ENCODE measurements around the gene VCY. TPM values are rescaled to one million over a fixed set of nuclear protein-coding genes. Genes with fewer than 3 reads are reported as not detected.
"Not testable (repeated sequence)": the region's sequence is repeated elsewhere in the genome, so short reads cannot be mapped to it uniquely, and the experiment has no call there.

Gene VCY
- not detected in 2 replicates for total RNA-seq (2012; rRNA removed)
- polyA plus RNA-seq (2012; rRNA removed), result not detected in 2 replicates
- polyA plus RNA-seq (2012; cell fraction: cytosol; rRNA removed), result not detected in 2 replicates
- not detected in 2 replicates for polyA plus RNA-seq (2012; cell fraction: nucleus; rRNA removed; ENCODE audit: low replicate concordance)
- Bru-seq, nascent RNA, result not detected
- BruChase-seq, experiment 1, labeled RNA remaining after a 6-hour chase, result not detected
- BruChase-seq, experiment 2, labeled RNA remaining after a 2-hour chase, result not detected
- long read RNA-seq, result 0 reads

GRCh38 chrY:13986373-13986772 is at the start of gene VCY:
TSS of gene VCY (minus strand) at chrY:13986473. CDS start at chrY:13986440, 33 bp downstream.
- DNase-seq; H3K9me3 ChIP-seq (ENCODE audit: control insufficient read depth, insufficient read depth, low read length); H3K27ac ChIP-seq (ENCODE audit: insufficient read depth, low read length); H2AK5ac ChIP-seq (ENCODE audit: low read depth, low read length); H3K4me2 ChIP-seq (ENCODE audit: low read depth, low read length); H2AK9ac ChIP-seq (replicated peaks; ENCODE audit: low read depth, low read length, poor library complexity); H3K36me3 ChIP-seq (ENCODE audit: control insufficient read depth, insufficient read depth, low read length); H2BK20ac ChIP-seq (ENCODE audit: low read depth, low read length); H3K18ac ChIP-seq (ENCODE audit: low read depth, low read length); H2BK120ac ChIP-seq (ENCODE audit: low read depth, low read length); H3K79me1 ChIP-seq (ENCODE audit: low read depth in 1 of 2, low read length in 2 of 2); H2BK5ac ChIP-seq (ENCODE audit: low read depth, low read length, poor library complexity, severe bottlenecking); H2AFZ ChIP-seq (replicated peaks; ENCODE audit: low read length, poor library complexity); H3K23ac ChIP-seq (ENCODE audit: low read depth, low read length); H3K4me3 ChIP-seq (ENCODE audit: insufficient read depth, low read depth, low read length); CTCF ChIA-PET; H3K9me1 ChIP-seq (ENCODE audit: insufficient read depth, low read length); H3K4me1 ChIP-seq (ENCODE audit: control insufficient read depth, insufficient read depth, low read length); H3K4ac ChIP-seq (ENCODE audit: low read depth, low read length); H4K8ac ChIP-seq (ENCODE audit: low read depth in 2 of 2, low read length in 2 of 2); BruUV-seq (replicated peaks); H3K9ac ChIP-seq (ENCODE audit: low read depth, low read length); H3K27me3 ChIP-seq (ENCODE audit: control insufficient read depth, insufficient read depth, low read length); intact Hi-C loops (cut with micrococcal nuclease); H4K20me1 ChIP-seq (ENCODE audit: insufficient read depth, low read length); H4K5ac ChIP-seq (ENCODE audit: low read depth, low read length); H3K56ac ChIP-seq (ENCODE audit: extremely low read depth, insufficient read depth, low read length); ATAC-seq (ENCODE audit: low read depth); H4K91ac ChIP-seq (ENCODE audit: insufficient read depth, low read depth, low read length); H3K14ac ChIP-seq (replicated peaks; ENCODE audit: low read depth, low read length); H2BK15ac ChIP-seq (ENCODE audit: low read depth, low read length); in situ Hi-C loops (cut with MboI; ENCODE audit: low sequenced_read_pairs); dilution Hi-C loops (cut with HindIII; ENCODE audit: low sequenced_read_pairs, unreplicated experiment); POLR2A ChIA-PET (ENCODE audit: unreplicated experiment): not testable (repeated sequence)
- WGBS, 2 experiments (ENCODE audit: extremely low coverage in 2 of 2, insufficient read length in 1 of 2), result no CpG with 5 or more reads among the region's 19 CpGs

DNA sequence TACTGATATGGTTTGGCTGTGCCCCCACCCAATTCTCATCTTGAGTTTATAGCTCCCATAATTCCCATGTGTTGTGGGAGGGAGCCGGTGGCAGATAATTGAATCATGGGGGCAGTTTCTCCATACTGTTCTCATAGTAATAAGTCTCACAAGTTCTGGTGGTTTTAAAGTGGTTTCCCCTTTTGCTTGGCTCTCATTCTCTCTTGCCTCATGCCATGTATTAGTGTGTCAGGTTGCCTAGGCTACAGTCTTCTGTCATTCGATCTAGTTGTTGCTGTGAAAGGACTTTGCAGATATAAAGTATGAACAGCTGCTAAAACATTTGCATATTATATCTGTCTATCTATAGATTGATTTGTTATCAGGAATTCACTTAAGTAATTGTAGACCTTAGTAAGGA is 44.1 kb upstream of the VCY start:
- H3K9ac ChIP-seq (ENCODE audit: low read depth, low read length); CTCF ChIA-PET; H3K18ac ChIP-seq (ENCODE audit: low read depth, low read length); H4K20me1 ChIP-seq (ENCODE audit: insufficient read depth, low read length); H3K9me1 ChIP-seq (ENCODE audit: insufficient read depth, low read length); H4K91ac ChIP-seq (ENCODE audit: insufficient read depth, low read depth, low read length); H3K27ac ChIP-seq (ENCODE audit: insufficient read depth, low read length); ATAC-seq (ENCODE audit: low read depth); H3K23ac ChIP-seq (ENCODE audit: low read depth, low read length); H3K27me3 ChIP-seq (ENCODE audit: control insufficient read depth, insufficient read depth, low read length); intact Hi-C loops (cut with micrococcal nuclease); H3K4me1 ChIP-seq (ENCODE audit: control insufficient read depth, insufficient read depth, low read length); H2BK120ac ChIP-seq (ENCODE audit: low read depth, low read length); H3K4me2 ChIP-seq (ENCODE audit: low read depth, low read length); dilution Hi-C loops (cut with HindIII; ENCODE audit: low sequenced_read_pairs, unreplicated experiment); H2BK5ac ChIP-seq (ENCODE audit: low read depth, low read length, poor library complexity, severe bottlenecking); H3K79me1 ChIP-seq (ENCODE audit: low read depth in 1 of 2, low read length in 2 of 2); H3K4ac ChIP-seq (ENCODE audit: low read depth, low read length); H4K8ac ChIP-seq (ENCODE audit: low read depth in 2 of 2, low read length in 2 of 2); H3K56ac ChIP-seq (ENCODE audit: extremely low read depth, insufficient read depth, low read length); H2AFZ ChIP-seq (replicated peaks; ENCODE audit: low read length, poor library complexity); H2AK5ac ChIP-seq (ENCODE audit: low read depth, low read length); DNase-seq; H4K5ac ChIP-seq (ENCODE audit: low read depth, low read length); H3K14ac ChIP-seq (replicated peaks; ENCODE audit: low read depth, low read length); H2BK20ac ChIP-seq (ENCODE audit: low read depth, low read length); H3K36me3 ChIP-seq (ENCODE audit: control insufficient read depth, insufficient read depth, low read length); H3K9me3 ChIP-seq (ENCODE audit: control insufficient read depth, insufficient read depth, low read length); H2AK9ac ChIP-seq (replicated peaks; ENCODE audit: low read depth, low read length, poor library complexity); H3K4me3 ChIP-seq (ENCODE audit: insufficient read depth, low read depth, low read length); H2BK15ac ChIP-seq (ENCODE audit: low read depth, low read length); in situ Hi-C loops (cut with MboI; ENCODE audit: low sequenced_read_pairs); POLR2A ChIA-PET (ENCODE audit: unreplicated experiment); BruUV-seq (replicated peaks): not testable (repeated sequence)
- no CpG with 5 or more reads among the region's 2 CpGs for WGBS, 2 experiments (ENCODE audit: extremely low coverage in 2 of 2, insufficient read length in 1 of 2)

All from IMR-90 (cell line).